T-cell (primary cell): ENCODE results near the gene OSBPL5. TPM values are rescaled to one million over a fixed set of nuclear protein-coding genes. Genes with fewer than 3 reads are reported as not detected.

Experiments
- ATAC-seq, 4 experiments: fragments of 200-7000 bp in 3 of 4; fragments of 150-1000 bp in 1 of 4; cut with Tn5 transposase; replicated peaks in 1 of 4; 1 replicate in 3 of 4; 2 replicates in 1 of 4; pipeline ENCODE4 v1.10.0; 2021; ENCODE audit warnings: moderate library complexity in 3 of 4, mild to moderate bottlenecking in 2 of 4, moderate number of reproducible peaks in 1 of 4
- CTCF ChIA-PET, 2 donors: fragments of 300-600 bp; sonication (Branson Sonifier 250); formaldehyde crosslinking; loops; one replicate each; lab custom pipeline; 2022; ENCODE audit warnings: antibody characterized with exemption in 2 of 2; lab: Charles Lee
- POLR2A ChIA-PET, 2 donors: fragments of 300-600 bp; sonication (Branson Sonifier 250); formaldehyde crosslinking; loops; one replicate each; lab custom pipeline; 2022; ENCODE audit warnings: antibody characterized with exemption in 2 of 2; lab: Charles Lee
- DNase-seq, 35 experiments: peaks; one replicate each; pipeline versions ENCODE4 v3.0.0 to v3.0.0-alpha.2; 2013 to 2023
- H3K27ac ChIP-seq: one replicate; pipeline ENCODE4 v1.5.1; 2013; ENCODE audit warnings: low read length
- H3K27me3 ChIP-seq, 2 experiments: replicated peaks in 1 of 2; 1 replicate in 1 of 2; 2 replicates in 1 of 2; pipeline versions ENCODE4 v1.6.1 to v1.7.0; 2013; ENCODE audit warnings: low read length in 1 of 2, mixed read lengths in 1 of 2; ENCODE audit not compliant: control insufficient read depth in 2 of 2, insufficient read depth in 2 of 2; ENCODE audit errors: extremely low read depth in 1 of 2
- H3K36me3 ChIP-seq, 2 donors: 1 replicate in 1 of 2; 2 replicates in 1 of 2; pipeline versions ENCODE4 v1.6.1 to v1.7.0; 2013; ENCODE audit warnings: low read length in 1 of 2; ENCODE audit not compliant: control insufficient read depth in 2 of 2, insufficient read depth in 1 of 2; ENCODE audit errors: extremely low read depth in 1 of 2
- H3K4me1 ChIP-seq, 2 experiments: 1 replicate in 1 of 2; 2 replicates in 1 of 2; pipeline versions ENCODE4 v1.6.1 to v1.7.0; 2013; ENCODE audit warnings: low read length in 2 of 2, mixed read lengths in 1 of 2; ENCODE audit not compliant: insufficient read depth in 2 of 2, control insufficient read depth in 1 of 2; ENCODE audit errors: extremely low read depth in 1 of 2
- H3K4me3 ChIP-seq, 2 donors: 1 replicate in 1 of 2; 2 replicates in 1 of 2; pipeline versions ENCODE4 v1.5.1 to v1.7.0; 2013; ENCODE audit warnings: mild to moderate bottlenecking in 2 of 2, low read length in 1 of 2, moderate library complexity in 1 of 2; ENCODE audit not compliant: control insufficient read depth in 1 of 2; ENCODE audit errors: extremely low read depth in 1 of 2
- H3K9me3 ChIP-seq: 2 replicates; pipeline ENCODE4 v1.7.0; 2013
- H3K27ac Mint-ChIP-seq, 2 donors: one replicate each; pipeline ENCODE4 v1.8.0; 2020 to 2021; ENCODE audit warnings: mild to moderate bottlenecking in 2 of 2, mixed read lengths in 2 of 2
- H3K27me3 Mint-ChIP-seq, 2 donors: one replicate each; pipeline ENCODE4 v1.8.0; 2021 to 2022; ENCODE audit warnings: mixed read lengths in 2 of 2
- H3K36me3 Mint-ChIP-seq: one replicate; pipeline ENCODE4 v1.8.0; 2021; ENCODE audit warnings: mixed read lengths
- H3K4me1 Mint-ChIP-seq, 3 donors: one replicate each; pipeline ENCODE4 v1.8.0; 2020 to 2022; ENCODE audit warnings: mixed read lengths in 3 of 3, mild to moderate bottlenecking in 1 of 3
- H3K4me3 Mint-ChIP-seq, 3 donors: one replicate each; pipeline ENCODE4 v1.8.0; 2020 to 2022; ENCODE audit warnings: mild to moderate bottlenecking in 3 of 3, mixed read lengths in 3 of 3, moderate library complexity in 3 of 3
- H3K9me3 Mint-ChIP-seq, 3 donors: one replicate each; pipeline ENCODE4 v1.8.0; 2020 to 2022; ENCODE audit warnings: mixed read lengths in 3 of 3
- WGBS: methylation state at CpG from one replicate; pipeline ENCODE4 v1.1.5; 2013; ENCODE audit warnings: missing lambda C conversion rate; ENCODE audit not compliant: insufficient coverage; 5-methylcytosine and 5-hydroxymethylcytosine counted together
- total RNA-seq, 35 experiments: library from RNA in 6 of 35; stranded (reverse) in 6 of 35; fragments of 120-200 nt in 1 of 35; gene quantifications; one replicate each; pipeline versions ENCODE4 v1.2.1 to v1.2.4 and lab custom pipeline; 2013 to 2026

Gene OSBPL5
- total RNA-seq, 5 donors from 2014 or later (not counting 1 experiment from before 2014, with no cell fraction given): 11.2 to 41.5 (median 20.9) TPM

DNA sequence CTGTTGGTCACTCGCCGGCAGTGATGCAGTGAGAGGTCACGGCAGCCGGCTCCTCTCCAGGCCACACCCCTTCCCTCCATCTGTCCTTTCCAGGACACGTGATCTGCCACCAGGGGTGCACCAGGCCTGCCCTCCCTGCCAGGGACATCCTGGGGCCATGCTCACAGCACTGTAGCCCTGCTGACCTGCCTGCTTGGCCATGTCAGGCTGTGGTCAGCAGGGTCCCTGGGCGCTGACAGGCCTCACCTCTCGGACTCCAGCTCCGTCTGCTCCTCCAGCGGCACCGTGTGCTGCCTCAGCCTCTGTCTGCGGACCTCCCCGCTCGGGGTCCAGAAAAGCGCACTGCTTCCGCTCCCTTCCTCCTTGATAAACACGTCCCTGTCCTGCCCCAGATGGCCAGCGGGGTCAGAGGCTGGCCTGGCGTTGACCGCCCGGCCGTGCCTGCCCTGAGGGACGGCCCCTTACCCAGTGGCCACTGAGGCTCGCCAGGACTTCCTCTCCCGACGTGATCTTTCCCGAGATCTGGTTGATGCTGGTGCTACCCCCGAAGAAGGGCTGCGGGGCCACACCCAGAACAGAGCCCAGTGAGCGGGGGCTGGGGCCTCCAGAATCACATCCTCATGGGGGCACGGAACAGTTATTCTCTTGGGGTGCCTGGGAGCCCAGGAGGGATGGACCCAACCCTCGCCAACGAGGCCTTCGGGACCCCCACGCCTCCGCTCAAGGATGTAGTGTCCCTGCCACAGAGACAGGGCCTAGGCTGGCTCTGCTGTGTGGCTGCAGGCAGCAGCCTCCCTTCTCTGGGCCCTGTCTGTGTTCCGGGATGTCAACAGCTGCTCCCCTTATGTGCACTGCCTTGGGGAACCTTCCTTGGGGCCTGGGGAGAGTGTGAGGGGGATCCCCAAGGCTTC lies 71.6 kb downstream of the OSBPL5 start:
- H3K9me3 ChIP-seq: no peaks in the 10 kb centered on the region
- ChIA-PET CTCF (interaction anchor here in 1 of 2 donors (1.1 kb wide), 1 partner anchor 55 kb away, joined by 3 read pairs; no protein-coding TSS in a partner anchor), POLR2A (no interaction called here)
- Mint-ChIP-seq H3K4me3 (no peak overlapping the region), H3K9me3 (no peaks in the 10 kb centered on the region), H3K4me1 (peaks cover 0 to 6% (median 0%) of the 10 kb centered on the region in 3 donors), H3K27me3 (peaks cover 0 to 3% of the 10 kb centered on the region in 2 donors), H3K27ac (no peak overlapping the region), H3K36me3 (no peaks in the 10 kb centered on the region)
- DNase-seq: no peak
- peaks cover 0 to 34% of the 10 kb centered on the region in 2 experiments for H3K27me3 ChIP-seq
- WGBS: 86% methylated on average over 31 of the region's 36 CpGs
- ATAC-seq: no peak
- H3K4me1 ChIP-seq: peaks cover 0 to 8% of the 10 kb centered on the region in 2 experiments
- no peaks in the 10 kb centered on the region for H3K36me3 ChIP-seq
- H3K27ac ChIP-seq: no peak overlapping the region
- no peak overlapping the region for H3K4me3 ChIP-seq

DNA sequence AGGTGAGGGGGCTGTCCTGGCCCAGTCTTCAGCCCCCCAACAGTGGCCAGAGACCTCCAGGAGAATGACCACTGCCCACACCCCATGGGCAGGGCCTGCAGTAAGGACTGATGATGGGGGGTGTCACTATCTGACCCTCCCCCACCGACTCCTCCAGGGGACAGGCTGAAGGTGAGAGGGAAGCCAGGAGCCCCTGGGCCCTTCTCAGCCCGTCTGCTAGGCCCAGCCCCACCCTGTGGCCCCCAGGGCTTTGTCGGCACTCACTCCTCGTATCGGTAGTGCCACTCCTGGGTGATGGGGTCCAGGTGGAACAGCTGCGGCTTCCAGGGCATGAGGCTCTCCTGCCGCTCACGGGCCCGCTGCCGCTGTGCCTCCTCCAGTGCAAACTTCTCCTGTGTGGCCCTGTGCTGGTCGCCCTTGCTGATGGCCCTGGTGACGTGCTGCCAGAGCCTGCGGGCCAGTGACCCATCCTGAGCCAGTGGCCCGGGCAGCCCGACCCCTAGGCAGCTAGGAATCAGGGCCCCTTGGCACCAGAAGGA lies 72.4 kb downstream of the OSBPL5 start:
- no peak for DNase-seq
- Mint-ChIP-seq H3K4me3 (no peak overlapping the region), H3K4me1 (peaks cover 0 to 4% (median 0%) of the 10 kb centered on the region in 3 donors), H3K36me3 (no peaks in the 10 kb centered on the region), H3K27me3 (peaks cover 0 to 3% of the 10 kb centered on the region in 2 donors), H3K27ac (no peak overlapping the region), H3K9me3 (no peaks in the 10 kb centered on the region)
- peaks cover 0 to 34% of the 10 kb centered on the region in 2 experiments for H3K27me3 ChIP-seq
- H3K36me3 ChIP-seq: no peaks in the 10 kb centered on the region
- H3K27ac ChIP-seq: no peak overlapping the region
- H3K9me3 ChIP-seq: no peaks in the 10 kb centered on the region
- no peak overlapping the region for H3K4me3 ChIP-seq
- ChIA-PET CTCF (interaction anchor here in 1 of 2 donors (1.1 kb wide), 1 partner anchor 54 kb away, joined by 3 read pairs; no protein-coding TSS in a partner anchor), POLR2A (no interaction called here)
- peaks cover 0 to 7% of the 10 kb centered on the region in 2 experiments for H3K4me1 ChIP-seq
- no peak for ATAC-seq
- 85% methylated on average over 14 of the region's 15 CpGs for WGBS

DNA sequence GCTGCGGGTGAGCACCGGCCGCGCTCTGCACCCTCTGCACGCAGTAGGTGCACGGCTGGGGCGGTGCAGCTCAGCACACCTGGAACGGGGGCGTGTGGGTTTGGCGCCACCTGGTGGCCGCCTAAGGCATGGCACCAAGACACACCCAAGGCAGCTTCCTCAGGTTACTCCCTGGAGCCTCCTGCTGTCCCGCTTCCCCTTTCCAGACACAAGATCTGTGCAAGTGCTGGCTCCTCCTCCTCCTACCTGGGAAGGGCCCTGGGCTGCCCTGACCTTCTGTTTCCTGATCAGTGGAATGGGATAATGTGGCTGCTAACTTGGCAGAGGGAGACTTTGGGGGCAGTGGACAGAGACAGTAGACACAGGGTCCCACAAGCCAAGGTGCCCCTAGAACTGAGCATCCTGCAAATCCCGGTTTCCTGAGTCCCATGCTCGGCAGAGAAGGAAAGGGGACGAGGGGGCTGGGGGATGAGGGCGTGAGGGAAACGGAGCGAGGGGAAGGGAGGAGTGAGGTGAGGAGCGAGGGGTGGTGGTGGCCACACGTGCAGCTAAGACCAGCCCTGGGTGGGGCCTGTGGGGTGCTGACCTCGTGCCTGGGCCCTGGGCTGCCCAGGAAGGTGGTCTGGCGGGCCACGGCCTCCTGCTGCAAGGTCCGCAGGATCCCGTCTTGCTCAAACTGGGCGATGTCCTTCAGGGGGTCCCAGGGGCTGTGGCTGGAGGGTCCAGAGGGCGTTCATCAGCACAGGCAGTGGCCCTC lies 73.1 kb downstream of the OSBPL5 start:
- Mint-ChIP-seq H3K4me1 (peaks cover 0 to 1% (median 0%) of the 10 kb centered on the region in 3 donors), H3K27me3 (peaks cover 0 to 3% of the 10 kb centered on the region in 2 donors), H3K27ac (no peak overlapping the region), H3K36me3 (no peaks in the 10 kb centered on the region), H3K4me3 (no peak overlapping the region), H3K9me3 (no peaks in the 10 kb centered on the region)
- H3K4me1 ChIP-seq: peaks cover 0 to 7% of the 10 kb centered on the region in 2 experiments
- ATAC-seq (peak; percentile 80 to 90 (median 86)), DNase-seq (peak; percentile 22 to 84 (median 58))
- H3K9me3 ChIP-seq: no peaks in the 10 kb centered on the region
- H3K4me3 ChIP-seq: no peak overlapping the region
- ChIA-PET CTCF (interaction anchor here (0.6 to 1.9 kb wide), 8 partner anchors 20 to 559 kb away, joined by 3 to 17 read pairs (median 5); no protein-coding TSS in a partner anchor), POLR2A (no interaction called here)
- H3K36me3 ChIP-seq: no peaks in the 10 kb centered on the region
- no peak overlapping the region for H3K27ac ChIP-seq
- WGBS: 37% methylated on average over 26 of the region's 27 CpGs
- peaks cover 0 to 34% of the 10 kb centered on the region in 2 experiments for H3K27me3 ChIP-seq

DNA sequence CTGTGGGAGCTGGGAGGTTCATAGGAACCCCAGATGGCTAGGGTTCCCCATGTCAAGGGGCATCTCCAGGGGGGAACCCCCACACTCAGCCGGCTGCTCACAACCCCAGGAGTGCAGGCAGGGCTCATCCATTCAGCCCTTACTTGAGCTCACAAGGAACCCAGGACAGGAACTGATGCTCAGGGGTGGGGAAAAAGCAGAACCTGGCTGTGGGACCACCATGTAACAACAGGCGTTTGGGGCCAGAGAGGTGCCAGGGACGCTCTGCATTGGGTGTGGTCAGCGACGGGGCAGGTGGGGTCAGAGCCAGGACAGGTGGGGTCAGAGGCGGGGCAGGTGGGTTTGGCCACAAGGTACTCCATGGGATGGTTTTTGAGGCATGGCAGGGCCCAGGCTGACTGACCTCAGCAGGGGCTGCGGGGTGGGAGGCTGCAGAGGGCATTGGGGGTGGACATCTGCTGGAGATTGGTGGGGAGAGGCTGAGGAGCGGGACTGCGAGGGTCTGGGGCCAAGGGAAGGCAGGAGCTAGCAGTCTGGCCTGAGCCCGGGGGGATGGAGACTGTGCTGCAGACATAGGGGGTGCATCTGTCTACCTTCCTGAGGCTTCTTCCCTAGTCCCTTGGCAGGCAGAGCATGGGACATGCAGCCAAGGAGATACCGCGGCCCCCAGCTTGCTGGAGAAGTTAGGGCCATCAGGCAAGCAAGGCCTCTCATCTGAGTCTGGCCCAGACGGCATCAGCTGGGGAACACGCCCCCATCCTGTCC lies 73.8 kb downstream of the OSBPL5 start:
- 75% methylated on average over 13 of the region's 14 CpGs for WGBS
- Histone ChIP-seq H3K4me1 (peaks cover 0 to 7% of the 10 kb centered on the region in 2 experiments), H3K4me3 (no peak overlapping the region), H3K27ac (no peak overlapping the region), H3K9me3 (no peaks in the 10 kb centered on the region), H3K36me3 (no peaks in the 10 kb centered on the region), H3K27me3 (peaks cover 0 to 37% of the 10 kb centered on the region in 2 experiments)
- Mint-ChIP-seq H3K36me3 (no peaks in the 10 kb centered on the region), H3K4me1 (peaks cover 0 to 1% (median 0%) of the 10 kb centered on the region in 3 donors), H3K27me3 (peaks cover 0 to 3% of the 10 kb centered on the region in 2 donors), H3K27ac (no peak overlapping the region), H3K4me3 (no peak overlapping the region), H3K9me3 (no peaks in the 10 kb centered on the region)
- ChIA-PET CTCF (interaction anchor here (0.6 to 1.9 kb wide), 12 partner anchors 21 to 560 kb away, joined by 3 to 17 read pairs (median 5); no protein-coding TSS in a partner anchor), POLR2A (interaction anchor here in 1 of 2 donors (0.6 kb wide), 1 partner anchor 12 kb away, joined by 6 read pairs; no protein-coding TSS in a partner anchor)
- ATAC-seq: no peak
- DNase-seq: no peak

DNA sequence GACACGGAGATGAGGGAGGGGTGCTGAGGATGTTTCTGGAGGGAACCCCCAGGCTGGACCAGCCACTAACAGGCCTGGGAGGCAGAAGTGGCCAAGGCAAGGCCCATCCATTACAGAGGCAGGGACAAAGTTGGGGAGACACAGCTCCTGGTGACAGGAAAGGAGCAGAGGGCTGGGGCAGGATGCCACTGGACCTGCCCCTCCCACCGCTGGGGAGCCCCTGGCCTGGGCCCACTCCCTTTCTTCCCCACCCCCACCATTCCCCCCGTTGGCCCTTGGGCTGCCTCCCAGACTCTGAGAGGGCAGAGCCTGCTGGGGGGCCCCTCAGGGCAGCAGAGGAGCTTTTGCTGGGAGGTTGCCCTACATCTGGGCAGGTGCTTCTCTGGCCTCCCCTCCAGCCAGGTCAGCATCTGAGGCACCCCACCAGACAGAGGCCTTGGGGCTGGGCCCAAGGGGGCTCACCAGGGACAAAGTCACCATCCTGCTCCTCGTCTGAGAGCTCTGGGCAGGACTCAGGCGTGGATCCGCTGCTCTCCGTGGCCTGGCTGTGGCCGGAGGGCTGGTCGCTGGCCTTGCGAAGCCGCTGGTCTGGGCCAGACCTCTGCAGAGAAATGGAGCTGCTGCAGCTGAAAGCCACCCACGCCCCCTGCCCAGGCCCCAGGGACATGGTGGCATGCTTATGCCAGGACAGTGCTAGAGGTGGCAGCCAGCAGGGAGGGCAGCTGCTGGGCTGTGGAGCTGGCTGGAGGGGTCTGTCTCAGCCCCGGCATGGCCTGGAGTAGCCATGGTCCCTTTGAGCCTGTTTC lies 74.8 kb downstream of the OSBPL5 start:
- Histone ChIP-seq H3K27me3 (peaks cover 0 to 40% of the 10 kb centered on the region in 2 experiments), H3K4me3 (no peak overlapping the region), H3K36me3 (no peaks in the 10 kb centered on the region), H3K27ac (no peak overlapping the region), H3K9me3 (no peaks in the 10 kb centered on the region), H3K4me1 (peaks cover 0 to 7% of the 10 kb centered on the region in 2 experiments)
- Mint-ChIP-seq H3K27me3 (peaks cover 0 to 8% of the 10 kb centered on the region in 2 donors), H3K36me3 (no peaks in the 10 kb centered on the region), H3K4me3 (no peak overlapping the region), H3K9me3 (no peaks in the 10 kb centered on the region), H3K27ac (no peak overlapping the region), H3K4me1 (peaks cover 0 to 1% (median 0%) of the 10 kb centered on the region in 3 donors)
- 85% methylated on average over 12 of the region's 13 CpGs for WGBS
- ChIA-PET POLR2A (interaction anchor here in 1 of 2 donors (0.6 kb wide), 2 partner anchors 11 to 597 kb away, joined by 3 to 6 read pairs; no protein-coding TSS in a partner anchor), CTCF (interaction anchor here (0.8 to 1.9 kb wide), 5 partner anchors 75 to 559 kb away, joined by 3 to 17 read pairs (median 3); no protein-coding TSS in a partner anchor)
- no peak for ATAC-seq
- no peak for DNase-seq
